Fibroblast of skin of right quadriceps (primary cell): ENCODE measurements around the gene EFCAB3.
"Not testable (repeated sequence)": the region's sequence is repeated elsewhere in the genome, so short reads cannot be mapped to it uniquely, and the experiment has no call there.

Experiments
- DNase-seq: peaks from one replicate; pipeline ENCODE4 v3.0.0-alpha.2; 2013

Gene EFCAB3

GRCh38 chr17:62380253-62380652 is at the start of gene EFCAB3:
Gene EFCAB3, plus strand, starts transcription at chr17:62380553. Its CDS starts 2,427 bp downstream, at chr17:62382980.
- DNase-seq: no peak

- DNase-seq: no peak
Measured at GRCh38 chr17:62336527-62336926, 43.8 kb upstream of the EFCAB3 start.

GRCh38 chr17:62343764-62344270 is 36.5 kb upstream of the EFCAB3 start:
- no peak for DNase-seq

GRCh38 chr17:62351176-62351575 is 29.2 kb upstream of the EFCAB3 start:
- DNase-seq: no peak

GRCh38 chr17:62366191-62366590 is 14.2 kb upstream of the EFCAB3 start:
- no peak for DNase-seq

GRCh38 chr17:62381561-62381960 is 1.2 kb downstream of the EFCAB3 start:
- no peak for DNase-seq

GRCh38 chr17:62388856-62389255 is 8.5 kb downstream of the EFCAB3 start:
- no peak for DNase-seq

- DNase-seq: no peak
Measured at GRCh38 chr17:62392908-62393307, 12.6 kb downstream of the EFCAB3 start.

GRCh38 chr17:62398891-62399290 is 18.5 kb downstream of the EFCAB3 start:
- no peak for DNase-seq

- no peak for DNase-seq
Measured at GRCh38 chr17:62405451-62405850, 25.1 kb downstream of the EFCAB3 start.

GRCh38 chr17:62413090-62413489 is 32.7 kb downstream of the EFCAB3 start:
- not testable (repeated sequence) for DNase-seq

GRCh38 chr17:62423647-62424461 is 43.5 kb downstream of the EFCAB3 start, which contains the start of gene METTL2A:
Gene METTL2A, plus strand, starts transcription at chr17:62423897. Its CDS starts 6 bp downstream, at chr17:62423903.
- DNase-seq: peak; percentile 81

- DNase-seq: not testable (repeated sequence)
Measured at GRCh38 chr17:62426214-62426613, 45.9 kb downstream of the EFCAB3 start.

GRCh38 chr17:62435251-62435650 is 54.9 kb downstream of the EFCAB3 start:
- DNase-seq: not testable (repeated sequence)

- not testable (repeated sequence) for DNase-seq
Measured at GRCh38 chr17:62441181-62441580, 60.8 kb downstream of the EFCAB3 start.

- no peak for DNase-seq
Measured at GRCh38 chr17:62444063-62444462, 63.7 kb downstream of the EFCAB3 start.

- not testable (repeated sequence) for DNase-seq
Measured at GRCh38 chr17:62445791-62446190, 65.4 kb downstream of the EFCAB3 start.

GRCh38 chr17:62452195-62452594 is 71.8 kb downstream of the EFCAB3 start:
- not testable (repeated sequence) for DNase-seq

- DNase-seq: not testable (repeated sequence)
Measured at GRCh38 chr17:62453041-62453440, 72.7 kb downstream of the EFCAB3 start.

GRCh38 chr17:62453656-62454055 is 73.3 kb downstream of the EFCAB3 start:
- not testable (repeated sequence) for DNase-seq

GRCh38 chr17:62454111-62454510 is 73.8 kb downstream of the EFCAB3 start:
- not testable (repeated sequence) for DNase-seq

GRCh38 chr17:62456016-62456415 is 75.7 kb downstream of the EFCAB3 start:
- DNase-seq: no peak

GRCh38 chr17:62458483-62458882 is 78.1 kb downstream of the EFCAB3 start:
- not testable (repeated sequence) for DNase-seq

GRCh38 chr17:62464422-62464821 is 84.1 kb downstream of the EFCAB3 start:
- not testable (repeated sequence) for DNase-seq
